GM19193 (cell line): ENCODE data around the gene ENC1.

Experiments used
- POLR2A ChIP-seq: IDR thresholded peaks from 4 replicates; pipeline ENCODE4 v1.6.1; 2011; ENCODE audit not compliant: insufficient read depth, insufficient read length; ENCODE audit errors: extremely low read depth

ENC1 gene

GRCh38 chr5:74640954-74641734, 616 bp upstream of the ENC1 start:
- no peak for TF ChIP-seq POLR2A

GRCh38 chr5:74639807-74640449, 600 bp downstream of the ENC1 start:
- no peak for TF ChIP-seq POLR2A

- TF ChIP-seq POLR2A: no peak
Measured at GRCh38 chr5:74638970-74639806, 1.3 kb downstream of the ENC1 start.

GRCh38 chr5:74638544-74638969, 2.0 kb downstream of the ENC1 start:
- no peak for TF ChIP-seq POLR2A

GRCh38 chr5:74636552-74636951, 4.0 kb downstream of the ENC1 start:
- no peak for TF ChIP-seq POLR2A

- TF ChIP-seq POLR2A: no peak
Measured at GRCh38 chr5:74636149-74636548, 4.4 kb downstream of the ENC1 start.

- TF ChIP-seq POLR2A: no peak
Measured at GRCh38 chr5:74634611-74635286, 5.8 kb downstream of the ENC1 start.

- no peak for TF ChIP-seq POLR2A
Measured at GRCh38 chr5:74633695-74634094, 6.8 kb downstream of the ENC1 start.

- TF ChIP-seq POLR2A: no peak
Measured at GRCh38 chr5:74632947-74633356, 7.6 kb downstream of the ENC1 start.

GRCh38 chr5:74631081-74631953, 9.2 kb downstream of the ENC1 start:
- TF ChIP-seq POLR2A: no peak

GRCh38 chr5:74630453-74631066, 10.0 kb downstream of the ENC1 start:
- no peak for TF ChIP-seq POLR2A

GRCh38 chr5:74629326-74629725, 11.2 kb downstream of the ENC1 start:
- no peak for TF ChIP-seq POLR2A

GRCh38 chr5:74628359-74628758, 12.2 kb downstream of the ENC1 start:
- no peak for TF ChIP-seq POLR2A
